Measurements from ENCODE around the gene RGS11. TPM values are rescaled to one million over a fixed set of nuclear protein-coding genes. Genes with fewer than 3 reads are reported as not detected.
"Not testable (repeated sequence)": the region's sequence is repeated elsewhere in the genome, so short reads cannot be mapped to it uniquely, and the experiment has no call there.

Gene RGS11
- total and polyA plus RNA-seq, 2 experiments from 2014 or later: 0.74 to 1.8 TPM

DNA sequence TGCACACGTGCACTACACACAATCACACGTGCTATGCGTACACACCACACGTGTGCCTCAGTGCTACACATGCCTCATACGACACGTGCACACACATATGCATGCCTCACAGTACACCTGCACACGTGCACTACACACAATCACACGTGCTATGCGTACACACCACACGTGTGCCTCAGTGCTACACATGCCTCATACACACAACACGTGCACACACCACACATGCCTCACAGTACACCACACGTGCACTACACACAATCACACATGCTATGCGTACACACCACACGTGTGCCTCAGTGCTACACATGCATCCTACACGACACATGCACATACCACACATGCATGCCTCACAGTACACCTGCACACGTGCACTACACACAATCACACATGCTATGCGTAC lies 8.2 kb downstream of the RGS11 start:
- peaks cover 10% of the 10 kb centered on the region for H3K27me3 Mint-ChIP-seq (ENCODE audit: insufficient read depth, low read depth, poor library complexity)
- H3K4me1 Mint-ChIP-seq; H3K36me3 ChIP-seq (ENCODE audit: insufficient read depth); DNase-seq (ENCODE audit: low spot score); H3F3A ChIP-seq (replicated peaks; ENCODE audit: low read depth); H3K27me3 ChIP-seq (ENCODE audit: insufficient read depth); H3K4me3 Mint-ChIP-seq; H3K9me2 ChIP-seq (ENCODE audit: insufficient read depth); H4K20me1 ChIP-seq (replicated peaks; ENCODE audit: insufficient read depth); ATAC-seq; H3K4me1 ChIP-seq (ENCODE audit: insufficient read depth); H3K36me3 Mint-ChIP-seq (ENCODE audit: low read depth); H2AFZ ChIP-seq; H3K79me2 ChIP-seq (replicated peaks; ENCODE audit: insufficient read depth); H3K4me2 ChIP-seq; H3K4me3 ChIP-seq; H3K27ac ChIP-seq (ENCODE audit: low read depth); H3K9me3 Mint-ChIP-seq; H3K27ac Mint-ChIP-seq: not testable (repeated sequence)
- 0 out of 2 replicates have a peak, but pooled peaks have one; percentile 4 for TF ChIP-seq POLR2AphosphoS5 (IDR thresholded peaks at IDR 0.05; ENCODE audit: low read depth)

DNA sequence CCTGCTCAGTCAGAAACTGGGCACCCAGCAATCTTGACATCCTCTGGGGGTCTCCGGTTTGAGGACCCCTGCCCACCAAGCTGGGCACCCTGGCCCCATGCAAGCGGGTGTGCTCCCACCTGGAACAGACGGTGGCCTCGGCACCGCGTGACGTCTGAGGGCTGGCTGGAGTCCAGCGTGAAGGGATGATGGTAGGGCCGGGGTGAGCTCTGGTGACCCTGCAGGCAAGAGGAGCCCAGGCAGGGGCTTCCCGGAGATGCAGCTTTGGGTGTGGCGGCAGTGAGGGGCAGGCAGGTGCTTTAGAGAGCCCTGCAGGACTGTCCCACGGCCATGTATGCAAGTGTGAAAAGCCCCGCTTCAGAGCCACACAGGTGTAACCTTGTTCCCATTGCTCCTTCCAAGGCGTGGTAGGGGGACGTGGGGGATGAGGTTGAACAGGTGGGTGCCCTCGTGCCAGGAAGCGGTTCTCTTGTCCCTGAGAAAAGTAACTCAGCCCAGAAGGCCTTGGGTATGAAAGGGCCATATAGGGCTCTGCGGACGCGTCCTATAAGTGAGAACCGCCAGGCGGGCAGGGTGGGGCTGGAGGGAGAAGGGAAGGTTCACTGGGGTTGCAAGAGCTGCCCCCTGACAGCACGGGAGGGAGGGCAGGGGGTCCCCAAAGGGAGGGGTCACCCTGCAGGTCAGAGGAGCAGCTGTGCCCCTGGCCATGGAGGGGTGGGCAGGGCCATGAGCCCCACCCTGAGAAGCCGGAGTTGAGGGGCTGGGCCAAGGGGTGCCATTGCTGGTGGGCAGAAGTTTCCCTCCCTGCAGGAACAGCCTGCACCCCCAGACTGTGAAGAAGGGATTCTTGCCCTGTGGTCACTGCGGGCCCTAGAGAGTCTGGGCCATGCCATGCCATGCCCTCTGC lies 9.2 kb downstream of the RGS11 start:
- no peak overlapping the region for H2AFZ ChIP-seq
- H3K27ac Mint-ChIP-seq: no peak overlapping the region
- TF ChIP-seq, protein P1, sequence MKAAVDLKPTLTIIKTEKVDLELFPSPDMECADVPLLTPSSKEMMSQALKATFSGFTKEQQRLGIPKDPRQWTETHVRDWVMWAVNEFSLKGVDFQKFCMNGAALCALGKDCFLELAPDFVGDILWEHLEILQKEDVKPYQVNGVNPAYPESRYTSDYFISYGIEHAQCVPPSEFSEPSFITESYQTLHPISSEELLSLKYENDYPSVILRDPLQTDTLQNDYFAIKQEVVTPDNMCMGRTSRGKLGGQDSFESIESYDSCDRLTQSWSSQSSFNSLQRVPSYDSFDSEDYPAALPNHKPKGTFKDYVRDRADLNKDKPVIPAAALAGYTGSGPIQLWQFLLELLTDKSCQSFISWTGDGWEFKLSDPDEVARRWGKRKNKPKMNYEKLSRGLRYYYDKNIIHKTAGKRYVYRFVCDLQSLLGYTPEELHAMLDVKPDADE (IDR thresholded peaks at IDR 0.05): no peak
- H3K27me3 ChIP-seq (ENCODE audit: insufficient read depth): no peaks in the 10 kb centered on the region
- H3K4me3 ChIP-seq: no peak overlapping the region
- no peaks in the 10 kb centered on the region for H3K79me2 ChIP-seq (replicated peaks; ENCODE audit: insufficient read depth)
- no peaks in the 10 kb centered on the region for H3K9me2 ChIP-seq (ENCODE audit: insufficient read depth)
- H3K4me1 ChIP-seq (ENCODE audit: insufficient read depth): no peaks in the 10 kb centered on the region
- ATAC-seq (no peak; the same call in 2 of the 3 replicates), DNase-seq (ENCODE audit: low spot score) (no peak)
- H3F3A ChIP-seq (replicated peaks; ENCODE audit: low read depth): 0 out of 2 replicates have a peak, but pooled peaks cover 3% of the 10 kb centered on the region
- peaks cover 10% of the 10 kb centered on the region for H3K27me3 Mint-ChIP-seq (ENCODE audit: insufficient read depth, low read depth, poor library complexity)
- no peak overlapping the region for H3K4me3 Mint-ChIP-seq
- peaks cover 11% of the 10 kb centered on the region; the same call in 1 of the 3 replicates for H3K36me3 Mint-ChIP-seq (ENCODE audit: low read depth)
- H3K4me1 Mint-ChIP-seq: no peaks in the 10 kb centered on the region
- H3K9me3 Mint-ChIP-seq: no peaks in the 10 kb centered on the region; the same call in 2 of the 3 replicates
- H3K36me3 ChIP-seq (ENCODE audit: insufficient read depth): no peaks in the 10 kb centered on the region
- H3K4me2 ChIP-seq: no peak overlapping the region
- no peak overlapping the region for H3K27ac ChIP-seq (ENCODE audit: low read depth)
- H4K20me1 ChIP-seq (replicated peaks; ENCODE audit: insufficient read depth): no peaks in the 10 kb centered on the region

DNA sequence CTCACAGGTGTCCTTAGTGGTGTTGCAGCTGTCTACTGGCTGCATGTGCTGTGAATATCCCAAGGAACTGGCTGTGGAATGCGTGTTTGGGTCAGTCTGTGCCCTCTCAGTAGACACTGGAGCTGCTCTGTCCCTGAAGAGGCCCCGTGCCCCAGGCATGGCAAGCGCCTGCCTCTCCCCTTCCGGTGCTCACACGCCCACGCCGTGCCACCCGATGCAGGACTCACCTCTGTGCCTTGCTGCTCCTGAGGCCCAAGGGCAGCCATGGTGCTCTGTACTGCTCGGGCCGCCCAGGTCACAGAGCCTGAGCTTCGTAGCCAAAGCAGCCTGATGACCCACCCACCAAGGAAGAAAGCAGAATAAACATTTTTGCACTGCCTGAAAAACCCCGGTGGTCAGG lies 10.0 kb downstream of the RGS11 start:
- H3K9me2 ChIP-seq (ENCODE audit: insufficient read depth): no peaks in the 10 kb centered on the region
- Mint-ChIP-seq H3K27ac (peak overlapping the region; percentile 75; the same call in 1 of the 2 replicates), H3K4me1 (no peaks in the 10 kb centered on the region)

More for the DNA sequence above, 10.0 kb downstream of the RGS11 start:
- Mint-ChIP-seq H3K27me3 (ENCODE audit: insufficient read depth, low read depth, poor library complexity) (peaks cover 10% of the 10 kb centered on the region), H3K9me3 (no peaks in the 10 kb centered on the region; the same call in 2 of the 3 replicates), H3K36me3 (ENCODE audit: low read depth) (peaks cover 12% of the 10 kb centered on the region; the same call in 2 of the 3 replicates), H3K4me3 (no peak overlapping the region)
- Histone ChIP-seq H3K4me3 (no peak overlapping the region), H3K79me2 (replicated peaks; ENCODE audit: insufficient read depth) (no peaks in the 10 kb centered on the region), H3F3A (replicated peaks; ENCODE audit: low read depth) (0 out of 2 replicates have a peak, but pooled peaks cover 3% of the 10 kb centered on the region), H3K36me3 (ENCODE audit: insufficient read depth) (no peaks in the 10 kb centered on the region), H2AFZ (no peak overlapping the region), H4K20me1 (replicated peaks; ENCODE audit: insufficient read depth) (no peaks in the 10 kb centered on the region), H3K27ac (ENCODE audit: low read depth) (no peak overlapping the region), H3K27me3 (ENCODE audit: insufficient read depth) (no peaks in the 10 kb centered on the region), H3K4me1 (ENCODE audit: insufficient read depth) (no peaks in the 10 kb centered on the region), H3K4me2 (no peak overlapping the region)
- ATAC-seq (no peak), DNase-seq (ENCODE audit: low spot score) (no peak)
- TF ChIP-seq, protein P2, sequence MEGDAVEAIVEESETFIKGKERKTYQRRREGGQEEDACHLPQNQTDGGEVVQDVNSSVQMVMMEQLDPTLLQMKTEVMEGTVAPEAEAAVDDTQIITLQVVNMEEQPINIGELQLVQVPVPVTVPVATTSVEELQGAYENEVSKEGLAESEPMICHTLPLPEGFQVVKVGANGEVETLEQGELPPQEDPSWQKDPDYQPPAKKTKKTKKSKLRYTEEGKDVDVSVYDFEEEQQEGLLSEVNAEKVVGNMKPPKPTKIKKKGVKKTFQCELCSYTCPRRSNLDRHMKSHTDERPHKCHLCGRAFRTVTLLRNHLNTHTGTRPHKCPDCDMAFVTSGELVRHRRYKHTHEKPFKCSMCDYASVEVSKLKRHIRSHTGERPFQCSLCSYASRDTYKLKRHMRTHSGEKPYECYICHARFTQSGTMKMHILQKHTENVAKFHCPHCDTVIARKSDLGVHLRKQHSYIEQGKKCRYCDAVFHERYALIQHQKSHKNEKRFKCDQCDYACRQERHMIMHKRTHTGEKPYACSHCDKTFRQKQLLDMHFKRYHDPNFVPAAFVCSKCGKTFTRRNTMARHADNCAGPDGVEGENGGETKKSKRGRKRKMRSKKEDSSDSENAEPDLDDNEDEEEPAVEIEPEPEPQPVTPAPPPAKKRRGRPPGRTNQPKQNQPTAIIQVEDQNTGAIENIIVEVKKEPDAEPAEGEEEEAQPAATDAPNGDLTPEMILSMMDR (conservative IDR thresholded peaks at IDR 0.05; ENCODE audit: low read depth in 2 of 2): no peak
- TF ChIP-seq, protein P3, sequence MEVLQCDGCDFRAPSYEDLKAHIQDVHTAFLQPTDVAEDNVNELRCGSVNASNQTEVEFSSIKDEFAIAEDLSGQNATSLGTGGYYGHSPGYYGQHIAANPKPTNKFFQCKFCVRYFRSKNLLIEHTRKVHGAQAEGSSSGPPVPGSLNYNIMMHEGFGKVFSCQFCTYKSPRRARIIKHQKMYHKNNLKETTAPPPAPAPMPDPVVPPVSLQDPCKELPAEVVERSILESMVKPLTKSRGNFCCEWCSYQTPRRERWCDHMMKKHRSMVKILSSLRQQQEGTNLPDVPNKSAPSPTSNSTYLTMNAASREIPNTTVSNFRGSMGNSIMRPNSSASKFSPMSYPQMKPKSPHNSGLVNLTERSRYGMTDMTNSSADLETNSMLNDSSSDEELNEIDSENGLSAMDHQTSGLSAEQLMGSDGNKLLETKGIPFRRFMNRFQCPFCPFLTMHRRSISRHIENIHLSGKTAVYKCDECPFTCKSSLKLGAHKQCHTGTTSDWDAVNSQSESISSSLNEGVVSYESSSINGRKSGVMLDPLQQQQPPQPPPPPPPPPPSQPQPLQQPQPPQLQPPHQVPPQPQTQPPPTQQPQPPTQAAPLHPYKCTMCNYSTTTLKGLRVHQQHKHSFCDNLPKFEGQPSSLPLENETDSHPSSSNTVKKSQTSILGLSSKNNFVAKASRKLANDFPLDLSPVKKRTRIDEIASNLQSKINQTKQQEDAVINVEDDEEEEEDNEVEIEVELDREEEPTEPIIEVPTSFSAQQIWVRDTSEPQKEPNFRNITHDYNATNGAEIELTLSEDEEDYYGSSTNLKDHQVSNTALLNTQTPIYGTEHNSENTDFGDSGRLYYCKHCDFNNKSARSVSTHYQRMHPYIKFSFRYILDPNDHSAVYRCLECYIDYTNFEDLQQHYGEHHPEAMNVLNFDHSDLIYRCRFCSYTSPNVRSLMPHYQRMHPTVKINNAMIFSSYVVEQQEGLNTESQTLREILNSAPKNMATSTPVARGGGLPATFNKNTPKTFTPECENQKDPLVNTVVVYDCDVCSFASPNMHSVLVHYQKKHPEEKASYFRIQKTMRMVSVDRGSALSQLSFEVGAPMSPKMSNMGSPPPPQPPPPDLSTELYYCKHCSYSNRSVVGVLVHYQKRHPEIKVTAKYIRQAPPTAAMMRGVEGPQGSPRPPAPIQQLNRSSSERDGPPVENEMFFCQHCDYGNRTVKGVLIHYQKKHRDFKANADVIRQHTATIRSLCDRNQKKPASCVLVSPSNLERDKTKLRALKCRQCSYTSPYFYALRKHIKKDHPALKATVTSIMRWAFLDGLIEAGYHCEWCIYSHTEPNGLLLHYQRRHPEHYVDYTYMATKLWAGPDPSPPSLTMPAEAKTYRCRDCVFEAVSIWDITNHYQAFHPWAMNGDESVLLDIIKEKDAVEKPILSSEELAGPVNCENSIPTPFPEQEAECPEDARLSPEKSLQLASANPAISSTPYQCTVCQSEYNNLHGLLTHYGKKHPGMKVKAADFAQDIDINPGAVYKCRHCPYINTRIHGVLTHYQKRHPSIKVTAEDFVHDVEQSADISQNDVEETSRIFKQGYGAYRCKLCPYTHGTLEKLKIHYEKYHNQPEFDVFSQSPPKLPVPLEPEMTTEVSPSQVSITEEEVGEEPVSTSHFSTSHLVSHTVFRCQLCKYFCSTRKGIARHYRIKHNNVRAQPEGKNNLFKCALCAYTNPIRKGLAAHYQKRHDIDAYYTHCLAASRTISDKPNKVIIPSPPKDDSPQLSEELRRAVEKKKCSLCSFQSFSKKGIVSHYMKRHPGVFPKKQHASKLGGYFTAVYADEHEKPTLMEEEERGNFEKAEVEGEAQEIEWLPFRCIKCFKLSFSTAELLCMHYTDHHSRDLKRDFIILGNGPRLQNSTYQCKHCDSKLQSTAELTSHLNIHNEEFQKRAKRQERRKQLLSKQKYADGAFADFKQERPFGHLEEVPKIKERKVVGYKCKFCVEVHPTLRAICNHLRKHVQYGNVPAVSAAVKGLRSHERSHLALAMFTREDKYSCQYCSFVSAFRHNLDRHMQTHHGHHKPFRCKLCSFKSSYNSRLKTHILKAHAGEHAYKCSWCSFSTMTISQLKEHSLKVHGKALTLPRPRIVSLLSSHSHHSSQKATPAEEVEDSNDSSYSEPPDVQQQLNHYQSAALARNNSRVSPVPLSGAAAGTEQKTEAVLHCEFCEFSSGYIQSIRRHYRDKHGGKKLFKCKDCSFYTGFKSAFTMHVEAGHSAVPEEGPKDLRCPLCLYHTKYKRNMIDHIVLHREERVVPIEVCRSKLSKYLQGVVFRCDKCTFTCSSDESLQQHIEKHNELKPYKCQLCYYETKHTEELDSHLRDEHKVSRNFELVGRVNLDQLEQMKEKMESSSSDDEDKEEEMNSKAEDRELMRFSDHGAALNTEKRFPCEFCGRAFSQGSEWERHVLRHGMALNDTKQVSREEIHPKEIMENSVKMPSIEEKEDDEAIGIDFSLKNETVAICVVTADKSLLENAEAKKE (CRISPR knock-in tag; IDR thresholded peaks at IDR 0.05): no peak
